ENCODE results near the gene COL25A1. TPM values are rescaled to one million over a fixed set of nuclear protein-coding genes. Genes with fewer than 3 reads are reported as not detected.

COL25A1 gene
- total RNA-seq, 1 experiment from 2014 or later, result 4.2 TPM

DNA sequence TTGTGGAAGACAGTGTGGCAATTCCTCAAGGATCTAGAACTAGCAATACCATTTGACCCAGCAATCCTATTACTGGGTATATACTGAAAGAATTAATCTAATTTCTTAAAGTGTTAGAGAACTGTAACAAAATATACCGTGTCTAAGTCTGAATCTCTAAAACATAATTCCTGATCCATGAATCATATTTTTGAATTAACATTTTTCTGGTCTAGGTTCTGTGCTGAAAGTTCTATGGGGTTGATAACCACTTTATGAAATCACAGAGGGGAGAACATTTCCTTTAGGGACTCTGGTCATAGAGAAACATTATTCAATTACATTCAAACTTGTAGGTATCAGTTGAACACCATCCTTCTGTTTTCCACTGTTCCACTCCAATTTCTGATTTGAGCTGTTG lies 447.7 kb downstream of the COL25A1 start:
- H3K18ac ChIP-seq (ENCODE audit: insufficient read length, low read depth, low read length), result no peak overlapping the region
- no peaks in the 10 kb centered on the region for H3K23me2 ChIP-seq (ENCODE audit: insufficient read length, low read depth, low read length, poor library complexity, severe bottlenecking)
- Mint-ChIP-seq H3K4me1 (peaks cover 9% of the 10 kb centered on the region in 2 experiments), H3K4me3 (no peak overlapping the region), H3K27ac (no peak overlapping the region), H3K9me3 (no peaks in the 10 kb centered on the region), H3K36me3 (ENCODE audit: insufficient read depth in 1 of 3, low read depth in 3 of 3) (0 out of 7 replicates have a peak, but pooled peaks cover 0 to 2% (median 0%) of the 10 kb centered on the region in 3 experiments), H3K27me3 (ENCODE audit: low read depth) (no peaks in the 10 kb centered on the region)
- H3K27me3 ChIP-seq (ENCODE audit: insufficient read depth, low read length), result no peaks in the 10 kb centered on the region
- no peak overlapping the region for H2BK12ac ChIP-seq (ENCODE audit: insufficient read length, low read depth, low read length)
- H3K4me1 ChIP-seq (ENCODE audit: insufficient read depth, low read length), result peaks cover 3% of the 10 kb centered on the region; the same call in 1 of the 2 replicates
- H3K14ac ChIP-seq (ENCODE audit: insufficient read depth, low read length), result no peak overlapping the region
- H3K9ac ChIP-seq (ENCODE audit: extremely low read depth, insufficient read length, low read length), result no peak overlapping the region
- no peak overlapping the region for H2BK120ac ChIP-seq (ENCODE audit: low read depth, low read length, poor library complexity, severe bottlenecking)
- TF ChIP-seq, protein P1, sequence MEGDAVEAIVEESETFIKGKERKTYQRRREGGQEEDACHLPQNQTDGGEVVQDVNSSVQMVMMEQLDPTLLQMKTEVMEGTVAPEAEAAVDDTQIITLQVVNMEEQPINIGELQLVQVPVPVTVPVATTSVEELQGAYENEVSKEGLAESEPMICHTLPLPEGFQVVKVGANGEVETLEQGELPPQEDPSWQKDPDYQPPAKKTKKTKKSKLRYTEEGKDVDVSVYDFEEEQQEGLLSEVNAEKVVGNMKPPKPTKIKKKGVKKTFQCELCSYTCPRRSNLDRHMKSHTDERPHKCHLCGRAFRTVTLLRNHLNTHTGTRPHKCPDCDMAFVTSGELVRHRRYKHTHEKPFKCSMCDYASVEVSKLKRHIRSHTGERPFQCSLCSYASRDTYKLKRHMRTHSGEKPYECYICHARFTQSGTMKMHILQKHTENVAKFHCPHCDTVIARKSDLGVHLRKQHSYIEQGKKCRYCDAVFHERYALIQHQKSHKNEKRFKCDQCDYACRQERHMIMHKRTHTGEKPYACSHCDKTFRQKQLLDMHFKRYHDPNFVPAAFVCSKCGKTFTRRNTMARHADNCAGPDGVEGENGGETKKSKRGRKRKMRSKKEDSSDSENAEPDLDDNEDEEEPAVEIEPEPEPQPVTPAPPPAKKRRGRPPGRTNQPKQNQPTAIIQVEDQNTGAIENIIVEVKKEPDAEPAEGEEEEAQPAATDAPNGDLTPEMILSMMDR (conservative IDR thresholded peaks at IDR 0.05), result no peak
- no peaks in the 10 kb centered on the region for H3K79me1 ChIP-seq (ENCODE audit: insufficient read depth, low read depth, low read length, poor library complexity, severe bottlenecking)
- no peak overlapping the region for H3K27ac ChIP-seq (ENCODE audit: insufficient read length, low read depth, low read length)
- H4K8ac ChIP-seq (replicated peaks; ENCODE audit: insufficient read length, low read depth, low read length), result no peak overlapping the region
- H3K9me3 ChIP-seq (ENCODE audit: control insufficient read depth, low read depth, low read length), result no peaks in the 10 kb centered on the region
- no peak overlapping the region for H2BK5ac ChIP-seq (ENCODE audit: insufficient read length, low read length)
- no peak overlapping the region for H2BK20ac ChIP-seq (ENCODE audit: low read depth, low read length, poor library complexity, severe bottlenecking)
- no peak for DNase-seq
- H2AFZ ChIP-seq (ENCODE audit: low read length), result no peak overlapping the region
- no peak overlapping the region for H3K4me2 ChIP-seq (ENCODE audit: insufficient read depth, insufficient read length, low read length)
- no peak overlapping the region for H4K5ac ChIP-seq (ENCODE audit: insufficient read length, low read depth, low read length)
- H4K91ac ChIP-seq (ENCODE audit: insufficient read length, low read depth, low read length), result no peak overlapping the region
- no peaks in the 10 kb centered on the region for H3K79me2 ChIP-seq (ENCODE audit: insufficient read depth, low read length)
- no CpG with 5 or more reads among the region's 1 CpG for WGBS (ENCODE audit: extremely low coverage, insufficient read length, low lambda C conversion rate)
- no peak overlapping the region for H2BK15ac ChIP-seq (ENCODE audit: low read depth, low read length)
- no peaks in the 10 kb centered on the region for H4K20me1 ChIP-seq (ENCODE audit: control insufficient read depth, insufficient read depth, insufficient read length)
- H2AK5ac ChIP-seq (ENCODE audit: insufficient read length, low read length), result no peak overlapping the region
- no peak overlapping the region for H3T11ph ChIP-seq (ENCODE audit: low read length)
- no peak overlapping the region for H3K56ac ChIP-seq (ENCODE audit: insufficient read length, low read depth, low read length)
- H3K23ac ChIP-seq (ENCODE audit: insufficient read length, low read depth, low read length), result no peak overlapping the region
- H3K4ac ChIP-seq (ENCODE audit: low read depth, low read length), result no peak overlapping the region
